Neural crest cell (in vitro differentiated cells): ENCODE results near the gene KCNK4. TPM values are rescaled to one million over a fixed set of nuclear protein-coding genes. Genes with fewer than 3 reads are reported as not detected.

Experiments used
- DNase-seq: peaks from one replicate; pipeline ENCODE4 v3.0.0; 2021; ENCODE audit warnings: low read depth, mixed read lengths, low spot score
- H3K27ac Mint-ChIP-seq: one replicate; pipeline ENCODE4 v1.8.0; 2021; ENCODE audit warnings: mild to moderate bottlenecking, mixed read lengths; ENCODE audit not compliant: unreplicated experiment
- H3K27me3 Mint-ChIP-seq: 2 replicates; pipeline ENCODE4 v1.8.0; 2021; ENCODE audit warnings: low read depth, mild to moderate bottlenecking, mixed read lengths
- H3K36me3 Mint-ChIP-seq: 2 replicates; pipeline ENCODE4 v1.8.0; 2021; ENCODE audit warnings: low read depth, mild to moderate bottlenecking, mixed read lengths
- H3K4me1 Mint-ChIP-seq: 2 replicates; pipeline ENCODE4 v1.8.0; 2021; ENCODE audit warnings: mixed read lengths
- H3K4me3 Mint-ChIP-seq: one replicate; pipeline ENCODE4 v1.8.0; 2021; ENCODE audit warnings: mild to moderate bottlenecking, mixed read lengths
- H3K9me3 Mint-ChIP-seq: 2 replicates; pipeline ENCODE4 v1.8.0; 2021; ENCODE audit warnings: mixed read lengths
- CTCF ChIP-seq: fragments of 200-600 bp; sonication (generic); conservative IDR thresholded peaks from 2 replicates; pipeline ENCODE4 v1.5.0; 2021; ENCODE audit warnings: antibody characterized with exemption, mild to moderate bottlenecking
- total RNA-seq: library from RNA; stranded (reverse); gene quantifications from 2 replicates; pipeline ENCODE4 v1.2.1, GENCODE V29; 2021

Gene KCNK4
- total RNA-seq, 1 donor from 2014 or later = not detected

GRCh38 chr11:64338716-64339115, 47.6 kb downstream of the KCNK4 start:
- Mint-ChIP-seq H3K4me3 (no peak overlapping the region), H3K9me3 (no peaks in the 10 kb centered on the region), H3K4me1 (peaks cover 12% of the 10 kb centered on the region), H3K27ac (no peak overlapping the region), H3K27me3 (peaks cover 6% of the 10 kb centered on the region), H3K36me3 (no peaks in the 10 kb centered on the region)
- TF ChIP-seq CTCF = no peak
- no peak for DNase-seq

- Mint-ChIP-seq H3K9me3 (no peaks in the 10 kb centered on the region), H3K4me3 (no peak overlapping the region), H3K27ac (no peak overlapping the region), H3K27me3 (peaks cover 6% of the 10 kb centered on the region), H3K36me3 (no peaks in the 10 kb centered on the region), H3K4me1 (peaks cover 12% of the 10 kb centered on the region)
- DNase-seq = no peak
- TF ChIP-seq CTCF = no peak
These were observed 48.2 kb downstream of the KCNK4 start for GRCh38 chr11:64339286-64339685.

GRCh38 chr11:64339754-64340408, 48.8 kb downstream of the KCNK4 start, which contains the start of gene CCDC88B:
CCDC88B (plus strand) TSS chr11:64340204; CDS start chr11:64340267, 63 bp downstream.
- Mint-ChIP-seq H3K4me3 (no peak within 1 kb of the TSS), H3K9me3 (no peaks in the 10 kb centered on the region), H3K27ac (no peak within 1 kb of the TSS), H3K4me1 (peaks cover 11% of the 10 kb centered on the region), H3K36me3 (no peaks in the 10 kb centered on the region), H3K27me3 (peaks cover 6% of the 10 kb centered on the region)
- no peak for DNase-seq
- no peak for TF ChIP-seq CTCF

- Mint-ChIP-seq H3K4me3 (no peak overlapping the region), H3K9me3 (no peaks in the 10 kb centered on the region), H3K36me3 (no peaks in the 10 kb centered on the region), H3K4me1 (peaks cover 11% of the 10 kb centered on the region), H3K27me3 (peaks cover 6% of the 10 kb centered on the region), H3K27ac (no peak overlapping the region)
- peak; percentile 62 for DNase-seq
- no peak for TF ChIP-seq CTCF
These were observed 49.7 kb downstream of the KCNK4 start for GRCh38 chr11:64340671-64341335.

- H3K9me3 Mint-ChIP-seq = no peaks in the 10 kb centered on the region
- DNase-seq = no peak
- peaks cover 6% of the 10 kb centered on the region for H3K27me3 Mint-ChIP-seq
- H3K36me3 Mint-ChIP-seq = no peaks in the 10 kb centered on the region
- no peak for TF ChIP-seq CTCF
- H3K4me3 Mint-ChIP-seq = no peak overlapping the region
- H3K4me1 Mint-ChIP-seq = peaks cover 11% of the 10 kb centered on the region
- H3K27ac Mint-ChIP-seq = no peak overlapping the region
These were observed 50.3 kb downstream of the KCNK4 start for GRCh38 chr11:64341429-64341828.
